CD14-positive monocyte (primary cell): Measurements from ENCODE around the gene CNPY3. TPM values are rescaled to one million over a fixed set of nuclear protein-coding genes. Genes with fewer than 3 reads are reported as not detected.
A peak's percentile ranks its signal among the peaks of the same experiment; 100 is the strongest.
"Not testable (repeated sequence)": the region's sequence is repeated elsewhere in the genome, so short reads cannot be mapped to it uniquely, and the experiment has no call there.

Experiments
- DNase-seq, 3 donors: peaks; one replicate each; pipeline ENCODE4 v3.0.0-alpha.2; 2011 to 2022
- H2AFZ ChIP-seq: 2 replicates; pipeline ENCODE4 v1.6.0; 2012; ENCODE audit warnings: mild to moderate bottlenecking, low read depth, low read length, inconsistent platforms; ENCODE audit not compliant: insufficient read depth, poor library complexity, severe bottlenecking
- H3K27ac ChIP-seq, 2 donors: 1 replicate in 1 of 2; 2 replicates in 1 of 2; pipeline ENCODE4 v1.5.1; 2012 to 2013; ENCODE audit warnings: low read length in 2 of 2, control low read depth in 1 of 2, inconsistent platforms in 1 of 2, low read depth in 1 of 2, mild to moderate bottlenecking in 1 of 2
- H3K27me3 ChIP-seq, 2 donors: one replicate each; pipeline versions ENCODE4 v1.6.0 to v1.6.1; 2011 to 2013; ENCODE audit warnings: low read length in 2 of 2; ENCODE audit not compliant: control insufficient read depth in 2 of 2, insufficient read depth in 2 of 2
- H3K36me3 ChIP-seq, 2 donors: replicated peaks in 1 of 2; 1 replicate in 1 of 2; 2 replicates in 1 of 2; pipeline versions ENCODE4 v1.5.1 to v1.6.1; 2012 to 2013; ENCODE audit warnings: low read length in 2 of 2, control low read depth in 1 of 2, inconsistent platforms in 1 of 2, mild to moderate bottlenecking in 1 of 2; ENCODE audit not compliant: insufficient read depth in 2 of 2, control insufficient read depth in 1 of 2
- H3K4me1 ChIP-seq, 2 donors: 1 replicate in 1 of 2; 2 replicates in 1 of 2; pipeline versions ENCODE4 v1.5.1 to v1.6.1; 2012 to 2013; ENCODE audit warnings: low read length in 2 of 2, control low read depth in 1 of 2, inconsistent platforms in 1 of 2, mild to moderate bottlenecking in 1 of 2, moderate library complexity in 1 of 2; ENCODE audit not compliant: insufficient read depth in 2 of 2, control insufficient read depth in 1 of 2
- H3K4me2 ChIP-seq: replicated peaks from 2 replicates; pipeline ENCODE3; 2012; ENCODE audit warnings: low read length, moderate library complexity, mild to moderate bottlenecking; ENCODE audit not compliant: poor library complexity, severe bottlenecking; ENCODE audit errors: extremely low read depth
- H3K4me3 ChIP-seq, 3 experiments: fragments of 200-600 bp in 1 of 3; sonication (generic) in 1 of 3; replicated peaks in 1 of 3; 1 replicate in 2 of 3; 2 replicates in 1 of 3; pipeline ENCODE4 v1.5.1; 2011 to 2013; ENCODE audit warnings: low read length in 3 of 3, mild to moderate bottlenecking in 3 of 3, control low read depth in 2 of 3, low read depth in 2 of 3, inconsistent platforms in 1 of 3, moderate library complexity in 1 of 3
- H3K79me2 ChIP-seq: 2 replicates; pipeline ENCODE4 v1.6.0; 2012; ENCODE audit warnings: mild to moderate bottlenecking, control low read depth, inconsistent platforms, low read length, moderate library complexity; ENCODE audit not compliant: insufficient read depth
- H3K9ac ChIP-seq: 2 replicates; pipeline ENCODE4 v1.6.0; 2017; ENCODE audit warnings: low read length, mild to moderate bottlenecking; ENCODE audit not compliant: insufficient read depth, poor library complexity, severe bottlenecking
- H3K9me3 ChIP-seq, 2 donors: replicated peaks in 1 of 2; 1 replicate in 1 of 2; 2 replicates in 1 of 2; pipeline versions ENCODE4 v1.5.1 to v1.6.1; 2012 to 2013; ENCODE audit warnings: low read length in 2 of 2, control low read depth in 1 of 2; ENCODE audit not compliant: control insufficient read depth in 1 of 2, insufficient read depth in 1 of 2
- H4K20me1 ChIP-seq: 2 replicates; pipeline ENCODE4 v1.6.0; 2012; ENCODE audit warnings: mild to moderate bottlenecking, low read length, control low read depth, moderate library complexity; ENCODE audit not compliant: insufficient read depth
- H3K27ac Mint-ChIP-seq, 7 donors: one replicate each; pipeline ENCODE4 v1.8.0; 2020; ENCODE audit warnings: mild to moderate bottlenecking in 7 of 7, mixed read lengths in 7 of 7, moderate library complexity in 6 of 7, inconsistent platforms in 2 of 7
- H3K27me3 Mint-ChIP-seq, 3 donors: one replicate each; pipeline ENCODE4 v1.8.0; 2021 to 2022; ENCODE audit warnings: low read depth in 3 of 3, mild to moderate bottlenecking in 3 of 3, mixed read lengths in 3 of 3, moderate library complexity in 3 of 3, inconsistent platforms in 1 of 3
- H3K36me3 Mint-ChIP-seq, 2 donors: one replicate each; pipeline ENCODE4 v1.8.0; 2020; ENCODE audit warnings: mixed read lengths in 2 of 2, inconsistent platforms in 1 of 2, mild to moderate bottlenecking in 1 of 2
- H3K4me1 Mint-ChIP-seq: one replicate; pipeline ENCODE4 v1.8.0; 2020; ENCODE audit warnings: mild to moderate bottlenecking, mixed read lengths
- H3K4me3 Mint-ChIP-seq, 2 donors: one replicate each; pipeline ENCODE4 v1.8.0; 2020; ENCODE audit warnings: mild to moderate bottlenecking in 2 of 2, mixed read lengths in 2 of 2, moderate library complexity in 1 of 2
- H3K9me3 Mint-ChIP-seq, 7 donors: one replicate each; pipeline ENCODE4 v1.8.0; 2020 to 2022; ENCODE audit warnings: mixed read lengths in 7 of 7, mild to moderate bottlenecking in 6 of 7, moderate library complexity in 6 of 7, inconsistent platforms in 2 of 7
- CTCF ChIP-seq: fragments of 200-600 bp; IDR thresholded peaks from one replicate; pipeline ENCODE4 v1.8.0; 2022; ENCODE audit warnings: antibody characterized with exemption, mild to moderate bottlenecking
- WGBS: methylation state at CpG from one replicate; pipeline ENCODE4 v1.1.5; 2013; ENCODE audit warnings: missing lambda C conversion rate; ENCODE audit not compliant: insufficient coverage; 5-methylcytosine and 5-hydroxymethylcytosine counted together
- intact Hi-C, 2 donors: fragments of 100-400 bp; cut with micrococcal nuclease; formaldehyde crosslinking; loops; one replicate each; pipeline versions ENCODE4 v1.15.0 to v1.15.1; 2023
- polyA minus RNA-seq: library from RNA; depleted of rRNA, polyadenylated mRNA; stranded (reverse); fragments of >200 nt; gene quantifications from 2 replicates; pipeline ENCODE4 v1.2.3, GENCODE V29; 2012
- polyA plus RNA-seq, 3 donors: library from polyadenylated mRNA; depleted of rRNA in 1 of 3; unstranded in 2 of 3; stranded (reverse) in 1 of 3; fragments of 300-500 nt in 2 of 3; fragments of >200 nt in 1 of 3; fragmentation: Illumina TruSeq in 2 of 3; gene quantifications; 1 replicate in 2 of 3; 2 replicates in 1 of 3; pipeline ENCODE4 v1.2.3, GENCODE V29; 2012 to 2021
- total RNA-seq, 12 experiments: library from RNA in 1 of 12; stranded (reverse) in 1 of 12; fragments of 120-200 nt in 1 of 12; gene quantifications; one replicate each; pipeline ENCODE4 v1.2.4 and lab custom pipeline; 2013 to 2026; ENCODE audit warnings: mixed read lengths in 6 of 12, inconsistent platforms in 1 of 12

CNPY3 gene
- 164 TPM for total RNA-seq (2013)
- polyA plus RNA-seq (100 to 1,000 TPM; 237 to 295 (median 262) TPM), polyA minus RNA-seq (70.4 and 106 TPM in 2 replicates), total RNA-seq (lab: John Stamatoyannopoulos, UW) (22.2 to 169 (median 132) reads per million in 11 experiments)

- Histone ChIP-seq H3K4me2 (peak within 1 kb of the TSS; percentile 84), H2AFZ (peak within 1 kb of the TSS; percentile 75), H3K9me3 (no peaks in the 10 kb centered on the region), H3K9ac (peak within 1 kb of the TSS; percentile 92), H3K27ac (peak within 1 kb of the TSS; percentile 93 to 97), H3K27me3 (no peaks in the 10 kb centered on the region), H3K79me2 (peaks cover 43% of the 10 kb centered on the region), H3K4me1 (peaks cover 57 to 66% of the 10 kb centered on the region in 2 donors), H4K20me1 (peaks cover 38% of the 10 kb centered on the region), H3K36me3 (peaks cover 10 to 11% of the 10 kb centered on the region in 2 donors), H3K4me3 (peak within 1 kb of the TSS; percentile 72 to 99 (median 86))
- intact Hi-C loops, result no loop called here
- WGBS, result under 1% methylated on average over 55 of the region's 63 CpGs
- TF ChIP-seq CTCF, result no peak
- Mint-ChIP-seq H3K36me3 (peaks cover 15 to 25% of the 10 kb centered on the region in 2 donors), H3K27me3 (peaks cover 1 to 3% (median 2%) of the 10 kb centered on the region in 3 donors), H3K4me3 (peak within 1 kb of the TSS; percentile 99), H3K27ac (peak within 1 kb of the TSS; percentile 98 to 100 (median 99)), H3K9me3 (no peaks in the 10 kb centered on the region), H3K4me1 (peaks cover 53% of the 10 kb centered on the region)
- DNase-seq, result peak; percentile 94 to 96 (median 95)
These were observed at the start of gene CNPY3 for GRCh38 chr6:42928986-42929820. TSS of gene CNPY3 (plus strand) at chr6:42929480. CDS start at chr6:42929571, 91 bp downstream.

DNA sequence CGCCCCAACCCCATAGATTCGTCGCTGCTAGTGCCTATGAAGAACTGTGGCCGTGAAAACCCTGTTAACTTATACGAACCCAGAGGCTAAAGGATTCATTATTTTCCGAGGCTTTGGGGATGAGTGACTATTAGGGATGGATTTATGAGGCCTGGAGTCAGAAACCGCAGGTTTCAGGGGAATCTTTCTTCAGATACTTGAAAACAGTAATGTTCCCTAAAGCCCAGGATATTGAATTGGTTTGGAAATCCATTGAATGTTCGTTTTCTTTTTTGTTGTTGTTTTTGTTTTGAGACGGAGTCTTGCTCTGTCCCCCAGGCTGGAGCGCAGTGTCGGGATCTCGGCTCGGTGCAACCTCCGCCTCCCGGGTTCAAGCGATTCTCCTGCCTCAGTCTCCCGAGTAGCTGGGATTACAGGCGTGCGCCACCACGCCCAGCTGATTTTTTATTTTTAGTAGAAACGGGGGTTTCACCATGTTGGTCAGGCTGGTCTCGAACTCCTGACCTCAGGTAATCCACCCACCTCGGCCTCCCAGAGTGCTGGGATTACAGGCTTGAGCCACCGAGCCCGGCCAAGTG is 49.0 kb upstream of the CNPY3 start:
- H3K9ac ChIP-seq, result peak overlapping the region; percentile 96
- H3K9me3 Mint-ChIP-seq, H3K27me3 ChIP-seq, H3K9me3 ChIP-seq, H3K27me3 Mint-ChIP-seq, DNase-seq, intact Hi-C loops, H4K20me1 ChIP-seq: not testable (repeated sequence)
- Mint-ChIP-seq H3K4me3 (peak overlapping the region; percentile 98 to 99), H3K36me3 (peaks cover 24 to 40% of the 10 kb centered on the region in 2 donors), H3K27ac (peak overlapping the region; percentile 98 to 100 (median 100)), H3K4me1 (peaks cover 16% of the 10 kb centered on the region)
- peak overlapping the region; percentile 89 for H3K4me2 ChIP-seq
- H3K4me1 ChIP-seq, result peaks cover 14 to 19% of the 10 kb centered on the region in 2 donors
- H3K79me2 ChIP-seq, result peaks cover 52% of the 10 kb centered on the region
- 14% methylated on average over 21 of the region's 25 CpGs for WGBS
- peak overlapping the region; percentile 53 to 98 (median 89) for H3K4me3 ChIP-seq
- H3K27ac ChIP-seq, result peak overlapping the region; percentile 63 to 98
- peak overlapping the region; percentile 100 for H2AFZ ChIP-seq
- peaks cover 29 to 37% of the 10 kb centered on the region in 2 donors for H3K36me3 ChIP-seq

DNA sequence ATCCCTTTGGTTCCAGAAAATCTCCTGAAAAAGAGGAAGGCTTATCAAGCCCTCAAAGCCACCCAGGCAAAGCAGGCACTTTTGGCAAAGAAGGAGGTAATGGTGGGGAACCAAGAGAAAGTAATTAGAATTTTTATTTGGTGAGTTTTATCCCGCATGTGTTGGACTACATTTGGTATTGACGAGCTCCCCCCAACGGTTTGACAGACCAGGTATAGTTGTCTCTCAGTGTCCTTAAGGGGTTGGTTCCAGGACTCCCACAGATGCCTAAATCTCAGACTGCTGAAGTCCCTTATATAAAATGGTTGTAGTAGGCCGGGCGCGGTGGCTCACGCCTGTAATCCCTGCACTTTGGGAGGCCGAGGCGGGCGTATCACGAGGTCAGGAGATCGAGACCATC is 48.4 kb upstream of the CNPY3 start:
- intact Hi-C loops, H4K20me1 ChIP-seq, H3K9me3 ChIP-seq, H3K9me3 Mint-ChIP-seq, DNase-seq, H3K27me3 Mint-ChIP-seq, H3K27me3 ChIP-seq: not testable (repeated sequence)
- peaks cover 16% of the 10 kb centered on the region for H3K4me1 Mint-ChIP-seq
- Histone ChIP-seq H3K4me2 (peak overlapping the region; percentile 89), H3K4me1 (peaks cover 14 to 19% of the 10 kb centered on the region in 2 donors), H2AFZ (peak overlapping the region; percentile 100), H3K9ac (peak overlapping the region; percentile 96), H3K4me3 (peak overlapping the region in 1 of 3 experiments; percentile 98), H3K79me2 (peaks cover 52% of the 10 kb centered on the region), H3K27ac (peak overlapping the region in 1 of 2 donors; percentile 98), H3K36me3 (peaks cover 34 to 43% of the 10 kb centered on the region in 2 donors)
- peaks cover 29 to 46% of the 10 kb centered on the region in 2 donors for H3K36me3 Mint-ChIP-seq
- WGBS, result 81% methylated on average over 11 of the region's 12 CpGs
- H3K27ac Mint-ChIP-seq, result peak overlapping the region; percentile 98 to 100 (median 100)
- peak overlapping the region; percentile 98 to 99 for H3K4me3 Mint-ChIP-seq
